Stimulated activated CD4-positive, alpha-beta T cell treated with anti-CD3 and anti-CD28 coated beads, Interleukin-4, amount 100 ng/mL, for 1 hour (primary cell): ENCODE data around the gene PRR5.
A peak's percentile ranks its signal among the peaks of the same experiment; 100 is the strongest.

Source experiments
- DNase-seq: peaks from one replicate; pipeline ENCODE4 v3.0.0-alpha.2; 2020

The PRR5 gene

DNA sequence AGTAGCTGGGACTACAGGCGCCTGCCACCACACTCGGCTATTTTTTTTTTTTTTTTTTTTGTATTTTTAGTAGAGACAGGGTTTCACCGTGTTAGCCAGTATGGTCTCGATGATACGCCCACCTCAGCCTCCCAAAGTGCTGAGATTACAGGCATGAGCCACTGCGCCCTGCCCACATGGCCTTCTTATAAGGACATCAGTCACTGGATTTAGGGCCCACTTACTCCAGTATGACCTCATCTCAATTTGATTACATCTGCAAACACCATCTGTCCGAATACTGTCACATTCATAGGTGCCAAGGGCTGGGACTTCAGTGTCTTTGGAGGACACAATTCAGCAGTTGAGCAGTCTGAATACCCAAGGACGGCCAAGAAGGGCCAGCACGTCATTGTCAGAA is 8.2 kb upstream of the PRR5 start:
- no peak for DNase-seq

DNA sequence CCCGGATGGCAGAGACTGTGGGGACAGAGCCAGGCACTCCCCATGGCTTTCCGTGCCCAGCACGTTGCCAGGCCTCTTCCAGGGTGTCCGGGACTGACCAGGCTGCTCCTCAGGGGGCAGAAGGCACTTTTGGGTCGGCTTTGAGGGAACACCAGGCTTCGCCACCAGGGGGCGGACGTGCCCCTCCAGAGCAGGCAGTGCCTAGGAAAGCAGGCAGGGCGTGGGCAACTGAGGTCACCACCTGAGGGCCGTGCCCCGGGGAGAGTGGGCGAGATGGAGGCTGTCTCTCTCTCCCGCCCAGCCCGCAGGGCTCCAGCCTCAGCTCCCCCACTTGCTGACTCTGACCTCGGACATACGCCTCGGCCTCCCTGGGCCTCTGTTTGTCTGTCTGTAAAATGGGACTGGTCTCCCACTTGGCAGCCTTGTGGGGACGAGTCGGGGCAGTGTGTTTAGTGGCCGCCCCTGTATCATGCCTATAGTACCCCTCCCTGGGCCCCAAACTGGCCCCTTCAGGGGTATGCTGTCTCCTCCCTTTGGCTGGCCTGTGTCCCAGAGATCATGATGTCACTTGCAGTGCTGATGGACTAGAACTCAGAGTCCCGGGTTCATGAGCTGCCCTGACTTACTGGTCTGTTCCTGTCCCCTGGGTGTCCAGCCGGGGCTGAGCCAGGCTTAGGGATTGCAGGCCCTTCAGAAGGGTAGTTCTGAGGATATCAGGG is 4.4 kb upstream of the PRR5 start:
- peak; percentile 87 for DNase-seq

DNA sequence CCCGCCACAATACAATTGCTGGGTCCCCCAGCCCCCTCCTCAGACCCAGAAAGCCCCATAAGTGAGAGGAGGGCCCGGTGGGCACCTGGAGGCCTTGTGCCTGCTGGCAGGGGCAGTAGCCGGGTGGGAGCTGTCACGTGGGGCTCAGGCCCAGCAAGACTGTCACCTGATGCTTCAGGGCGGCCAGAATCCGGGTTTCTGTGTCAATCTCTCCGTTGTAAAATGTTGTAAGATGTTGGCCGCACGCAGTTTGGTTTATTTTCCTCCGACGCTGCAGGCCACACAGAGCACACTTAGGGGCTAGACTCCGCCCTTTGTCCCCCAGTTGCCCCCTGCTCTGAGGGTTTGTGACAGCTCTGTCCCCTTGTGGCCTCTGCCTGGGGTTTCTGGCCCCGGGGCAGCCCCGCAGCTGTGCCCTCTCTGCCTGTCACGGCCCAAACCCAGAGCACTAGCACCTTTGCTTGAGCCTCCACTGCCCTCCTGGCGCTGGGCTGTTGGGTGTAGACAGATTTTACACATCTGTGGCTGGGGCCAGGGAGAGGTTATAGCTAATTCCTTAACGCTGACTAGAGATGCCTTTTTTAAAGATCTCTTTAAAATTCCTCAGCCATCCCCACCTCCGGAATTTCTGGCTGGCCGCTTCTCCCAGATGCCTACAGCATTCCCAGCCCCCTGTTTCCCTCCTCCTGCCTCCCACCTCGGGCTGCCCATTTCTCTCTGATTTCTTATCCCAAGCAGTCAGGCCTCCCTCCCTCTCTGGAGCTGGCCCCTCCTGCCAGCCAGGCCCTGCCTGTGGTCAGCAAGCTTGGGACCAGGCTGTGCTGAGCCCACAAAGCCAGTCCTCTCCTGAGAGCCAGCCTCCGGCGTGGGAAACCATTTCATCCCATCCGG is 3.2 kb upstream of the PRR5 start:
- no peak for DNase-seq

DNA sequence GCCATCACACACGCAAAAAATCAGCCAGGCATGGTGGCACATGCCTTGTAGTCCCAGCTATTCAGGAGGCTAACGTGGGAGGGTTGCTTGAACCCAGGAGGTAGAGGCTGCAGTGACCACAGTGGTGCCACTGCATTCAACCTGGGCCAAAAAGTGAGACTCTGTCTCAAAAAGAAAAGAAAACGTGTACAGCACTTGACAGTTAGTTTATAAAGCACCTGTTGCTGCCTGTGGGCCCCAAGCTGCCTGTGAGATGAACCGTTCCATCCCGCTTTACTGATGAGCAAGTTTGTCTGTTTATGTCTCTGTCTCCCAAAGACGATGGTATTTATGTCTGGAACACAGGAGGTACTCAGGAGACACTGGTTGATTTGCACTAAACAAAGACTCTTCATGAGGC is 1.5 kb upstream of the PRR5 start:
- DNase-seq: no peak

DNA sequence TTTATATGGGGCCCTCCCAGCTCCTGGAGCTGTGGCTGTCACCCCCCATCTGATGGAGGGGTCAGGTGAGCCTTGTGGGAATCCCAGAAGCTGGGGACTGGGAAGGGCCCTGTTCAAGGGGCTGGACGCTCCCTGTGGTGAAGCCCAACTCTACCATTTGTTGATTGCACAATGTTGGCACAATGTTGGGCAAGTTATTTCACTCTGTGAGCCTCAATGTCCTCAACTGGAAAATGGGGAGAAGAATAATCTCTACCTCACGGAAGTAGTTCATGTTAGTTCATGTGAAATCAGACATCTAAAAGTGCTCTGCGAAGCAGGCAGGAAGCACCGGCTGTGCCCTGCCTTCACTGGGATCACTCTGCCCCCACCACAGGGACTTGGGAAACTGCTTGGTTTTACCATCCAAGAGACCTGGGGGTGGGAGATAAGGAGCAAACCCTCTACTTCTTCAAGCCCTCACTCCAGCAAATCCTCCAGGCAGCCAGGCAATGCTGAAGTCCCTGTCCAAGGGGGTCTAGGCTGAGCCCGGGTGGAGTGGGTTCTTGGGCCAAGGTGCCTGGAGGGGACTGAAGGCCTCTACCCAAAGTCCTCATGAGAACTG is 715 bp upstream of the PRR5 start:
- DNase-seq: no peak

DNA sequence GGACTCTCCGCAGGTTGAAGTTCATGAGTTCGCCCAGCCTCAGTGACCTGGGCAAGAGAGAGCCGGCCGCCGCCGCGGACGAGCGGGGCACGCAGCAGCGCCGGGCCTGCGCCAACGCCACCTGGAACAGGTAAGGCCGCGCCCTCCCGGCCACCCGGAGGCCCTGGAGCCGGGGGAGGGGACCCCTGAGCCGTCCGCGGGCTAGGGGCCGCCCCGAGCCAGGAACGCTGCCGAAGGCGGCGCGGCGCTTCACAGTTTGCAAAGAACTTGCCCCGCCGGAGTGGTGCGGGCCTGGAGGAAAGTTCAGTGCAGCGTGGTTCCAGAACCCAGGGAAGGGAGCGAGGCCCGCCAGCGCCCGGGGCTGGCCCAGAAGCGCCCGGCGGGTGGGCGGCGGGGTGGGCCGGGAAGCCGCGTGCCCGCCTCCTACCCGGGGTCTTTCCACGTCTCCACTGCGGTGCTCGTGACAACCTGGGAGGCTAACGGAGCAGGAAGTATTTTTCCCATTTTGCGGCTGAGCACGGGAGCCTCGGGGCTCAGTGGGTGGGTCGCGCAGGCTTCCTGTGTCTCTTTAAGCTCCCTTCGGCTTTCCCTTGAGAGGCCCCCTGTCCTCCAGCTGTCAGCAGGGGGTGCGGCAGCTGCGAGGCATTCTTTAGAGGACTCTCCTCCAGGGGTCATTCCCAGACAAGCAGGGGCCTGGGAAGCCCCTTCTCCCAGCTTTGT is 635 bp downstream of the PRR5 start:
- DNase-seq: peak; percentile 45

DNA sequence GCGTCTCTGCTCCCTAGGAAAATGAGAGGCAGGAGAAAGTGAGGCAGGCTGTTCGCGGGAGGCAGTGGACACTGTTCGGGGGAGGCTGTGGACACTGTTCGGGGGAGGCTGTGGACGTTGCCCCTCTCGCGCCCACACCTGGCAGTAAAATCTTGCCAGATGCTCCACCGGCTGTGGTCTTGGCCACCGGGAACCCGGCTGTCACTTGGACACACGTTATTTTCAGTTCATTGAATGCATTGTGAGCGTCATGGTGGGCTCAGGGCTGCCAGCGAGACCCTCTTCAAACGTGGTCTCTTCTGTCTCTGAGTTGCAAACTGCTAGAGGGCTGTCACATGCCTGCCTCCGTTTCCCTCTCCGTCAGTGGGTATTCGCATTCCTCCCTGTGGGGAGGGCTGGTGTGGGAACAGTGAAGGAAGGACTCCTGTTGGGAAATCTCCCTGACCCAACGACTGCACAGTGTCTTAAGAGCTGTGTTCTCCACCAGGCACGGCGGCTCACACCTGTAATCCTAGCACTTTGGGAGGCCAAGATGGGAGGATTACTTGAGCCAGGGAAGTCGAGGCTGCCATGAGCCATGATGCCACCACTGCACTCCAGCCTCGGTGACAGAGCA is 1.4 kb downstream of the PRR5 start:
- DNase-seq: no peak

DNA sequence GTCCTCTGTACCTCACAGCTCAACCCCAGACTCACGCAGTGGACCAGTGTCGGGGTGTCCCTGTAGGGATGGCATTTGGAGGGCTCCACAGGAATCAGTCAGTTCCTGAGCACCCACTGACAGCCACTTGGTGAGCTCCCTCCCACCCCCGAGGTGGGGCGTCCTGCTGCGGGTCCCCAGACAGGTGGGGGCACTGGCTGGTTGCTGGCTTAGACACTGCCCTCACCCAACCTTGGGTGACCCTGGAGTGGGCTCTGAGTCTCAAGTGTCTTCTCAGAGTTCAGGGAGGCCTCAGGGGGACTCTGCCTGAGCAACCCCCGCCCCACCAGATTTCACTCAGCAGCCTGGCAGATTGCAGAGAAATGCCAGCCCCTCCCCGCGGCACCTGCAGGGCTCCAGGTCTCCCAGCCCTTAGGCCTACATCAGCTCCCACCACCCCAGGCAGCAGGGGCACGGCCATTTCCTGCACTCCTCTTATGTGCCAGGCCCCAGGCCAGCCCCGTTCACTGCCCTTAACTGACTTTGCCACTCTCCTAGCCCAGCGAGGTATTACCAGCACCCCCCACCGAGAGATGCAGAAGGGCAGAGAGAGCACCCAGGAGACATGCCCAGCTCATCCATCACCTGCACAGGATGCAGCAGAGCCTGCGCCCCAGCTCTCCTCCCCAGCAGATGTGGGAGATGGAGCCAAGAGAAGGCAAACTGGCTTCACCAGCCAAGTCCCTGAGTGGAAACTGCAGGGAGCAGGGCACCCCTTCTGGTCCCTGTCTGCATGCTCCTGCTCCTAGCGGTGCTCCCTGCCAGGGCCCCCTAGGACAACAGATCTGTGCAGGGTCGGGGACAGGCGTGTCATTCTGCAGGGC is 2.4 kb downstream of the PRR5 start:
- no peak for DNase-seq

DNA sequence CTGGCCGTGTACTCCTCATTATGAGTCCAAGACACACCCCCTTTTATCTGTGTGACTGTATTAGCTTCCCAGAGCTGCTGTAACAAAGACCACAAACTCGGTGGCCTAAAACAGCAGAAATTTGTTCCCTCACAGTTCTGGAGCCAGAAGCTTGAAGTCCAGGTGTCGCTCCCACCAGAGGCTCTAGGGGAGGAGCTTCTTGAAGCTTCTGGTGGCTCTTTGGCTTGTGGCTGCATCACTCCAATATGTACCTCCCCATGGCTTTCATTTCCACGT is 3.0 kb downstream of the PRR5 start:
- DNase-seq: no peak

DNA sequence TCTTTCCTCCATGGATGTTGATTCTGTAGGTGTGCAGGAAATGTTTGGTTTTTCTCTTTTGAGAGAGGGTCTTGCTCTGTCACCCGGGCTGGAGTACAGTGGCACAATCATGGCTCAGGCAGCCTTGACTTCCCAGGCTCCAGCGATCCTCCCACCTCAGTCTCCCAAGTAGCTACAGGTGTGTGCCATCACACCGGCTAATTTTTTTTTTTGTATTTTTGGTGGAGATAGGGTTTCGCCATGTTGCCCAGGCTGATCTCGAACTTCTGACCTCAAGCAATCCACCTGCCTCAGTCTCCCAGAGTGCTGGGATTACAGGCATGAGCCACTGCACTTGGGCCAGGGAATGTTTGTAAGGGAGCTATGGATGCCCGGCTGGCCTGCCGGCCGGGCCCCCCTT is 4.5 kb downstream of the PRR5 start:
- DNase-seq: no peak

DNA sequence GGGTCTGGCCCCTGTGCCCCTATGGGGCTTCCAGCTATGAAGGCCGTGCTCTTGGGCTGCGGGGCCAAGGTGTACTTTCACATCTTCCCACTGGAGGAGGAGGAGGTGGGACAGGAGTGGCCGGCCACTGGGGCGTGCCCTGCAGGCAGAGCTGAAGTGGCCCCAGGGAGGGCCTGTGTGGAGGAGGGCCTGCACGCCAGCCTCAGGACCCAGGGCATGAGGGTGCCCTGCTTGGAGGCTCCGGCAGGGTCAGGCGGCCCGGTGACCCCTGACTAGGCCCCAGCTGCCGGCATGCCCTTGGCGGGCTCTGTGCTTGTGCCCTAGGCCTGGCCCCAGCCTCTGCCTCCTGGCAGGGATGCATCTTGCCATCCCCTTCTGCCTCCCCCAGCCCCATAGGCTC is 5.2 kb downstream of the PRR5 start:
- DNase-seq: no peak

DNA sequence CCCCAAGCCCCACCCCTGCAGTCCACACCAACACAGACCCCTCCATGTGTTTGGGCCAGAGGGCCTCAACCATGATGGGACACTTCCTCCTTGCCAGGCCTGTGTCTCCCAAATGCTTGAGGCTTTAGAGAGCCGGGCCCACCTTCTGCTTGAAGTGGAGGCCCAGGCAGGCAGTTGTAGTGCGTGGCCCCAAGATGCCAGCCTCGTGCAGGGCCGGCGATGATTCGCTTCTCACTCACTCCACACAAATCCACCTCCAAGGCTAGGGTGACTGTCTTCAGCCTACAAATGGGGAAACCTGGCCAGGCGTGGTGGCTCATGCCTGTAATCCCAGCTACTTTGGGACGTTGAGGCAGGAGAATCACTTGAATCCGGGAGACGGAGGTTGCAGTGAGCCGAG is 5.7 kb downstream of the PRR5 start:
- no peak for DNase-seq

DNA sequence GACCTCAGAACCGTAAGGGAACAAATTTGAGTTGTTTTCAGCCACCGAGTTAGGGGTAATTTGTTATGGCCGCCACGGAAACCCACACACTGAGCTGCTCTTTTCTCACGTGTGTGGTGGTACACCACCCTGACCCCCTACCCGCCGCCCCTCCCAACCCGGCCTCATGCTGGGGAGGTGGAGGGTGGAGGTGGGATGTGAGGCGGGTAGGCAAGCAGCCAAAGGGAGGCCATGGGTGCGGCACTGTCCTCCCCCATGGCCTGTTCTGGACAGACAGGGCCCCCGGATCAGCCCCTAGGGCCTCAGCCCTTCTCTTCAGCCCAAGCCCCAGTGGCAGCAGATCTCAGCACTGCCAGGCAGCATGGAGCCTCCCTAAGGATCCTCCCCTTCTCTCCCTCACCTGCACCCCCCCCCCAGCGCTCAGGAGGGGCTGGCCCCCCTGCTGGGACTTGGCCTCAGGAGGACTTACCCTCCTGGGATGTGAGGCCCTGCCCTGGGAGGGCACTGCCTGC is 7.9 kb downstream of the PRR5 start:
- no peak for DNase-seq

DNA sequence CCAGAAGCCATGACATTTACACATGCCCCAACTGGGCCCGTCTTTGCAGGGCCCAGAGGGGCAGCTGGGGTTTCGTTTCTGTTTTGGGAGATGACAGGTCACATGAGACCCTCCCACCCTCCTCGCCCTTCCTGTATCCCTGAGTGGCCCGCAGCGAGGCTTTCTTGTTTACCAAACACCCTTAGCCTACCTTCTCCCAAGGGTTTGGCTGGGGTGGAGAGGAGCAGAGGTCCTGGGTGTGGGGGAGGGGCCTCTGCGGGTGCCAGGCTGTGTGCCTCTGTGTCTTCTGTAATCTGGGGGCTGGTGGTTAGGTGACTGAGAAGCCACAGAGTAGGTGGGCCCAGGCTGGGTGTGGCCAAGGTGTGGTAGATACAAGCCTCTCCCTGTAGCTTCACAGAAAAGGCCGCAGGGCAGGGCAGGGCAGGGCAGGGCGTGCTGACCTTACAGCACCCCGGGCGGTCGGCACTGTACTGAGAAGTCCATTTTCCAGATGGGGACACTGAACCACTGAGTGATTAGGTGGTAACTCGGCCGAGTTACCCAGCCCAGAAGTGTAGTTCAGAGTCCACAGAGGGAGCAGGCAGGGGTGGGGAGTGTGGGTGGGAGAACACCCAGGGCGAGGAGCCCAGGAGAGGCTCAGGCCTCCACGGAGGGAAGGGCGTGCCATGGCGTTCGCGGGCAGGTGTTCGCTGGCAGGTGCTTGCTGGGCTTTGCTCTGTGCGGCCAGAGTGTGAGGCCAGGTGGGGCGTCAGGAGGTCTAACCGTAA is 8.7 kb downstream of the PRR5 start:
- no peak for DNase-seq

DNA sequence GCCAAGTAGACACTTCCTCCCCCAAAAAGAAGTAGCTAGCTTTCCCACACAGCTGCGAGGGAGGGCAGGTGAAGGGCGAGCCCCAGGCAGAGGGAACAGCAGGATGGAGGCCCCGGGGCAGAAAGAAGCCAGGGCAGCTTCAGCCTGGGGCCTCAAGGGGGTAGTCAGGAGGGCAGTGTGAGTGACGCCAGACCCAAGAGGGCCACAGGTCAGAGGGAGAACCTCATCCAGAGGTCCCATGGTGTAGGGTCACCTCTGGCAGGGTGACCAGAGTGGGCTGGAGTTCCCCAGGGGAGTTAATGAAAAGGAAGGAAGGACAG is 9.2 kb downstream of the PRR5 start:
- no peak for DNase-seq

DNA sequence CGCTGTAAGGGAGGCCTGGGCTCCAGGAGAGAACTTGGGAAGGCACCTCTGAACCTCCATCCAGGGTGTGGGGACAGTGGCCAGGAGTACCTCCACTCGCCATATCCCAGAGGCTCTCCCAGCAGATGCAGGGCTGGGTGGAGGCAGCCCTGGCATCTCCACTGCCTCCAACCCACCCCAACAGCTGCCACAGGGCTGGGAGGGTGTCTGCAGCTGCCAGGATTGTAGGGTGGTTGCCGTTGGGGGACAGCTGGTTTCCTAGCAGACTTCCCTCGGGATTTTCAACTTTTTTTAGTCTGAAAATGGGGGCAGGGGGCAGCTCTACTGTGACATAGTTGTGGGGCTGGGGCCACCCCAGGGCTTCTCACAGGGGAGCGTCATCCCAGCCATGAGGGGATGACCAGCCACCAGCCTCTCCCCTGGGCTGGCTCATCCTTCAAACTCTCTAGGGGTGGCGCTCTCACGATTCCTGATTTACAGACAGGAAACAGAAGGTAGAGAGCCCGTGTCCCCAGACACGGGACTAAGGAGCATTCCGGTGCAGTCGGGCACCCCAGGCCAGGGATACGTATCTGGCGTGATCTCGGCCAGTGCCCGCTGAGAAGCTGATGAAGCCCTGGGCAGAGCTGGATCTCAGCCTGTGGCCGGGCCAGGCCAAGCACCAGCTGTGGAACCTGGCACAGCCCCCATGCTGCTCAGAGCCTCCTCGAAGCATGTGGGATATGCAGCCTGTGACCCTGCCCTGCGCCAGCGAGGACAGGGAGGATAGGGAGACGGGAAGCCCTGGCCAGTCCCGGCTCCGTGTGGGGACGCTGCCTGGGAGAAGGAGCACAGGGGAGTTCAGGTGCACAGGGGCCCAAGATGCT is 9.9 kb downstream of the PRR5 start:
- no peak for DNase-seq

DNA sequence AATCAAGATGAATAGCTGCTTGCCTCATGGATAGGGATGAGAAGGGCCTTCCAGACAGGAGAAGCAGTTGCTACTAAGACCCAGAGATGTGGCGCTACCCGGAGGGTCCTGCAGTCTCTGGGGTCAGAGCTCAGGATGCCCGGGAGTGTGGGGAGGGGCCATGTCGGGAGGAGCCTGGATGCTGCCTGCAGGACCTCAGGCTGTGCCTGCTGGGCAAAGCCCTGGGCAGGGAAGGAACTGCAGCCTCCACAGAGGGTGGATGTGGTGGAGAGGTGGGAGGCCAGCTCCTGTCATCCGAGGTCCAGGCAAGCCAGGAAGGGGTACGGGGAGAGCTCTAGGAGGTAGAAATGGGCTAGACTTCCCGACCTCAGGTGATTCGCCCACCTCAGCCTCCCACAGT is 11.0 kb downstream of the PRR5 start:
- no peak for DNase-seq

DNA sequence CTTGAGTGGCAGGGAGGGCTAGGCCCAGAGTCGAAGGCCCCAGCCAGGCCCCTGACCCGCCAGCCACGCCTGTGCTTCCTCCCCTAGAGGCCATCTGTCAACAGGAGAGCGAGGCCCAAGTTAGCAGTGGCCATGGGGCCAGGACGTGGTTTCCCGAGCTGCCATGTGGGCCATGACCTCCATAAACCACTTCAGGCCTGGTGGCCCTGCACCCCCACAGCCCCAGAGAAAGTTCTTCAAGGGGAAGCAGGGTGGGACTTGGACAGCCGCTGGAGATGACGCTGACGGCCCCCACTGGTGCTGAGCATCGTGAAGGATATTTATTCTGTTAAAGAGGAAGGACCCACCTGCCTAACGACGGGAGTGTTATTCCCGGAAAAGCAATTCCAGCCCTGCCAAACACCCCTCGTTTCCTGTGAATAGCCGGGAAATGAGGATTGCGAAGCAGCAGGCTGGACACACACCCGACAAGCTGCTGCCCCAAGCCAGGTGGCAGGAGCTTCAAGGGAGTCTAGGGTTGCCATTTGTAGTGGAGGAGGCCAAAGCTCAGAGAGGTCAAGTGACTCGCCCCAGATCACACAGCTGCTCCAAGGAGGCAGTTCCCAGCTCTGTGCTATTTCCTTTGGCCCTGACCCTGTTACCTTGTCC is 12.8 kb downstream of the PRR5 start:
- no peak for DNase-seq

DNA sequence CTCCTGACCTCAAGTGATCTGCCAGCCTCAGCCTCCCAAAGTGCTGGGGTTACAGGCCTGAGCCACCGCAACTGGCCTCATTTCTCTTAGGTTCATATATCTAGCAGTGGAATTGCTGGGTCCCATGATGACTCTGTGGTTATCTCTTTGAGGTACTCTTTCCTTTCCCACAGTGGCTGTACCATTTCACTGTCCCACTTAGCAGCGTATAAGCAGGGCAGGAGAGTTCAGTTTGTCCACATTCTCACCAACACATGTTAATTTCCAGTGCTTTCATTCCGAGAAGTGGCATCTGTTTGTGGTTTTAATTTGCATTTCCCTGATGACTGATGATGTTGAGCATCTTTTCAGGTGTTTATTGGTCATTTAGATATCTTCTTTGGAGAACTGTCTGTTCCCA is 16.4 kb downstream of the PRR5 start:
- DNase-seq: no peak
